GM12875 (cell line): ENCODE data around the gene IDS.

ENCODE experiments used
- H3K4me3 ChIP-seq: one replicate; pipeline ENCODE4 v1.5.1; 2011; ENCODE audit warnings: low read depth, low read length, control low read depth
- TF ChIP-seq, protein P1 (sequence below): IDR thresholded peaks from 2 replicates; pipeline ENCODE4 v1.5.1; 2011; ENCODE audit warnings: low read depth, mild to moderate bottlenecking, control low read depth, inconsistent platforms, low read length, moderate library complexity, borderline replicate concordance; ENCODE audit not compliant: insufficient read depth

Gene IDS

DNA sequence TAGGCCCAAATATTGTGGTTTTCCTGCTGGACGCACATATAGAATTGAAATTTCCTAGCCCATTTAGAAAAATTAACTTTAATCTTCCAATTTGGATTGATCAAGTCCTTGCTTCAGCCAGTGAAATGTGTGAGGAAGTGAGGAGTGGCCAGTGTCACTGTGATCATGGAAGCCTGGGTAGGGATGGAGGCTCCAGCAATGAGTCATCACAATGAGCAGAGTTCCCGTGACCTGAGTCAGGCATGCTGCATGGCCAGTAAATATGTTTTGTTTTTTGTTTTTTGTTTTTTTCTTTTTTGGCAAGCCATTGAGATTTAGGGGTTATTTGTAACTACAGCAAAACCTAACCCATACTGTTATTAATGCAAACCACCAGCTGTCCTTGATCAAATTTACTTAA lies 52.1 kb downstream of the IDS start:
- TF ChIP-seq, protein P1, sequence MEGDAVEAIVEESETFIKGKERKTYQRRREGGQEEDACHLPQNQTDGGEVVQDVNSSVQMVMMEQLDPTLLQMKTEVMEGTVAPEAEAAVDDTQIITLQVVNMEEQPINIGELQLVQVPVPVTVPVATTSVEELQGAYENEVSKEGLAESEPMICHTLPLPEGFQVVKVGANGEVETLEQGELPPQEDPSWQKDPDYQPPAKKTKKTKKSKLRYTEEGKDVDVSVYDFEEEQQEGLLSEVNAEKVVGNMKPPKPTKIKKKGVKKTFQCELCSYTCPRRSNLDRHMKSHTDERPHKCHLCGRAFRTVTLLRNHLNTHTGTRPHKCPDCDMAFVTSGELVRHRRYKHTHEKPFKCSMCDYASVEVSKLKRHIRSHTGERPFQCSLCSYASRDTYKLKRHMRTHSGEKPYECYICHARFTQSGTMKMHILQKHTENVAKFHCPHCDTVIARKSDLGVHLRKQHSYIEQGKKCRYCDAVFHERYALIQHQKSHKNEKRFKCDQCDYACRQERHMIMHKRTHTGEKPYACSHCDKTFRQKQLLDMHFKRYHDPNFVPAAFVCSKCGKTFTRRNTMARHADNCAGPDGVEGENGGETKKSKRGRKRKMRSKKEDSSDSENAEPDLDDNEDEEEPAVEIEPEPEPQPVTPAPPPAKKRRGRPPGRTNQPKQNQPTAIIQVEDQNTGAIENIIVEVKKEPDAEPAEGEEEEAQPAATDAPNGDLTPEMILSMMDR, result no peak
- no peak overlapping the region for H3K4me3 ChIP-seq

- H3K4me3 ChIP-seq, result no peak overlapping the region
- TF ChIP-seq, protein P1, result no peak
These were observed 71.7 kb downstream of the IDS start for GRCh38 chrX:149433451-149433850.

- H3K4me3 ChIP-seq, result no peak overlapping the region
- TF ChIP-seq, protein P1, result no peak
These were observed 72.1 kb downstream of the IDS start for GRCh38 chrX:149433051-149433450.
